Renal cortex interstitium (tissue), 11 donors: ENCODE data around the gene CDC42BPA. TPM values are rescaled to one million over a fixed set of nuclear protein-coding genes. Genes with fewer than 3 reads are reported as not detected.

ENCODE experiments used
- DNase-seq, 11 donors: peaks; one replicate each; pipeline ENCODE4 v3.0.0-alpha.2; 2013; ENCODE audit warnings: low read depth in 9 of 11, low spot score in 4 of 11; ENCODE audit errors: extremely low read depth in 1 of 11
- polyA plus RNA-seq, 3 donors: library from polyadenylated mRNA; unstranded; fragments of 120-200 nt; gene quantifications; one replicate each; pipeline ENCODE4 v1.2.1, GENCODE V29; 2013; ENCODE audit not compliant: insufficient read length in 3 of 3

Gene CDC42BPA
- polyA plus RNA-seq, 3 donors, result 38.6 to 41.9 (median 40.5) TPM

DNA sequence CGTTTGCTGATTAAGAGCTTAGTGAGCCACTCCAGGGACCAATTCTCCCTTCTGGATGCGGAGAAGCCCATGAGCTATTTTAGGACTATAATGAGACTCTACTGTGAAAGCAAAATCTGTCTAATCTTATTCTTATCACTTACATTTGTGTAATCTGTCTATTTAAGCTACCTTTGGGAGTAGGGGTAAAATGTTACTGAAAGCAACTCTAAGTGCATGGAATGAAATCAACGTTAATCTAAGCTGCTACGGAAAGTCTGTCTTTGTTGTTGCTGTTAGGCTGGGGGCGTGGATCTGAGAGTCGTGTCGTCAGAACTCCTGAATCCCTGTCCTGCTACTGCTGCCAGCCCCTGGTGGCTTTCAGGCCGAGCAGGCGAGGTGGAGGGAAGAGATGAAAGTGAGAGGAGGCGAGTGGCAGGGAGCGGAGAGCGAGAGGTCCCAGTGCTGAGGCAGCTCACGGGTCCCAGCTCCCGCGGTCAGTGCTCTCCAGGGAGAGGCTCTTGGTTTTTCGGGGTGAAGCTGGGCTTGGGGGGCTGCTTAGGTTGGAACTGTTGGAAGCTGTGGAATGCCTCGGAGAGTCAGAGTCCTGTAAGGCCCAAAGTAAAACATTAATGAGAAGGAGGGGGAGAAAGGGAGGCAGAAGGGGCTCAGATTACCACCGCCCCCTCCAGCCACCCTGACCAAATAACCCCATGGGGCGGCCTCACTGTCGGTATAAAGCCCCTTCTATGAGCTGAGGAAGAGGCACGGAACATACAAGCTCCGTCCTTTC, 324.3 kb downstream of the CDC42BPA start:
- peak in 8 of 11 donors; percentile 20 to 55 (median 31) for DNase-seq

DNA sequence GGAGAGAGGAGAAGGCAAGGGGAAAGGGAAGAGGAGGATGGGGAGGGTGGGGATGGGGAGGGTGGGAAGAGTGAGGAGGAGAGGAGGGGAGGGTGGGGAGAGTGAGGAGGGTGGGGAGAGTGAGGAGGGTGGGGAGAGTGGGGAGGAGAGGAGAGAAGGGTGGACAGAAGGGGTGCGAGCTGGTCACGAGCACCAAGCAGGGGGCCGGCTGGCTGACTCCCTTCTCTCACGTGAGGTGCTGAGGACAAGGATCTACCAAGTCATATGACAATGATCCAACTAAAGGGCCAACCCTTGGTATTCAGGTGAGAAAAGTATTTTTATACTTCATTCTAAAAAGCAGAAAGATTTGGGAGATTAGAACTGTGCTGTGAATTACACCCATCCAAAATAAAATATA, 326.4 kb downstream of the CDC42BPA start:
- DNase-seq, result no peak

DNA sequence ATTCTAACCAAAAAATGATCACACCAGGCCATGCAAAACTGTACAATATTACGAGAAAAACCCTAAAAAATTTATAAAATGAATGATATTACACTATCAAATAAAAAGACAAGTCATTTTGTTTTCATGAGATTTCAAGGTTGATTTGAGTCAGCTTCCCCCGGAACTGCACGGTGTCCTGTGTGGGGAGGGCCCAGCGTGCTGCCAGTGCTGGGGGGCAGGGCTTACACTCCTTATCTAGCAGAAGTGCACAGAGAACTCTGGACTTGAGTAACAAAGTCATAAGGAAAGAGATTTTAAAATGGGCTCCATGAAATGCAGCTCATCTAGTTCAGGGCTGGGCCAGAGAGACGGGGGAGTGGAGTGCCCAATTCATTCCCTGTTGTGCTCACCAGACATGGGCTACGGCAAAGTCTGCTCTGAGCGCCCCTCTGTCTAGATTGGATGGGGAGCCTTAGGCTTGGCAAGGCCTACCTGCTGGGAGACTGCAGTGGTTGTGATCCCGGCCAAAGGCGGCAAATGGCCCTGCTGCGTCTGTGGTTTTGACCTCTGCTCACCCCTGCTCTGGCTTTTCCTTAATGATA, 328.1 kb downstream of the CDC42BPA start:
- no peak for DNase-seq

DNA sequence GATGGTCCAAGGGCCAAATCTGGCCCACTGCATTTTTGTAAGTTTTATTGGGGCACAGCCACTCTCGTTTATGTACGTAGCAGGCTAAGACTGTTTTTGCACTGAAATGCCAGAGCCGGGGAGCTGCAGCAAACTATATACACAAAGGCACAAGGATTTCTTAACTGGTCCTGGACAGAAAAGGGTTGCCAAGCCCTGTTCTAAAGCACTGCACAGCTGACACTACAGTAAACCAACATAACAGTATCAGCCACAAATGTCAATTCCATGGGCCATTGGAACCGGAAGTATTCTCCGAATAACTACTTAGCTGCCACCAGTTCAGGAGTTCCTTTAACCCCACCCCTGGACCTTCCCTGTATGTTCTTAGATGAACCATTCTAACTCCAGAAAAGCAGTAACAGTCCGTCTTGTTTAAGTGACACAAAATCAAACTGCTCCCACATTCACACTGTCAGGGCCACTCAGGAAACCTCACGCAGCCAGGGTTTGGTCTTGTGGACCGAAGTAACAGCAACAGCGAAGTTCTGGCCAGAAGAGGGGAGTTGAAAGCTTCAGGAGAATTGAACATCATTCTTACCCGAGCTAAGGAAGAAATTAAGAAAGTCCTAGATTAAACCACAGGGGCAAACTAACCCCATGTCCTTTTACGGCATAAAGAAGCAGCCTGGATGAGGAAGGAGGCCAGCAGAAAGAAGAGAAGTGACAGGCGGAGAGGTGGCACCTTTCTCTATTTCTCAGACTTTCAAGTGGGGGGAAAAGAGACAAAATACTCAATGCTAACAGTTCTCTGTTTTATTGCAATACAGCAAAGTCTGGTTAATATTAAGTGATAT, 329.0 kb downstream of the CDC42BPA start:
- no peak for DNase-seq

DNA sequence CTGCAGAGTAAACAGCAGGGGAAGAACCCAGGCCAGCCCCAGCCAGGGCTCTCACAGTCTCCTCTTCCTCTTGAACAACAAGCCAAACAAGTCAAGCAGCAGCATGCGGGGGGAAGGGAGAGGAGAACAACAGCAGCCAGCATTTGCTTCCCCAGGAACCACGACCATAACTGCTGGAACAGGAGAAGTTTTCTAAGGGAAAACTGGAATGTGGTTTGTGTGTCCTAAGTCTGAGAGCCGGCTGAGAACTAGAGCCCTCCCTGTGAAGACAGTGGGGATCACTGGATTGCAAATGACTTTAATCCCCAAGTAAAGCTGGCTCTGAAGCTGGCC, 330.0 kb downstream of the CDC42BPA start:
- no peak for DNase-seq

DNA sequence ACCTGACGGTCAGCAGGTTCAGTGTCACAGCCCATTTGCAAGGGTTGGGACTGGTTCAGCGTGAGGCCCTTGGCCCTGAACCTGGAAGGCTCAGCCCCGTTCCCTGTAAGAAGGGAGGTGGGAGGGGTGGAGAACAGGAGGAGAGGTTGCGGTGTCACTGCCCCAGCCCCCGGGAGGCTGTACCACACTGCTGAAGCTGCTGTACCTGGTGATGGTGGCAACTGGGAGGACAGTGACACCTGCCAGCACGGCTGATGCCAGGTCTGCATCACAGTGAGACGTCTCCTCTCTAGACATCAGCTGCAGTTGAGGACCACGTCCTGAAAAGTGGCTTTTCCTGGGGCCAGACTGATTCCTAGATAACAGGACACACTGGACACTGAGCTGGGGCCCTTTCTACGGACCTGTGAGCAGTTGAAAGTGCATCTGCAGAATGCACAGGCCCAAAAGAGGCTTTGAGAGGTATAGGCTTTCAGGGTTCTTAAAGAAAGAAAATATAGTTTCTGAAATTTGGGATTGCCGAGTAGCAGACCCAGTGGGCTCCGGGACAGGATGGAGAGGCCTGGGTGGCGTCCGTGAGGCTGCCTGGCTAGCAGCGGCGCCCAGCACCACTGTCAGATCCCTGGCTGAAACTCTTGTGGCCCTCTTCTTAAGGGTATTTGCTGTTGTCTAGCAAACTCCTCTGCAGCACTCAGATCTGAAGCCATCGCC, 330.5 kb downstream of the CDC42BPA start:
- DNase-seq, result no peak

DNA sequence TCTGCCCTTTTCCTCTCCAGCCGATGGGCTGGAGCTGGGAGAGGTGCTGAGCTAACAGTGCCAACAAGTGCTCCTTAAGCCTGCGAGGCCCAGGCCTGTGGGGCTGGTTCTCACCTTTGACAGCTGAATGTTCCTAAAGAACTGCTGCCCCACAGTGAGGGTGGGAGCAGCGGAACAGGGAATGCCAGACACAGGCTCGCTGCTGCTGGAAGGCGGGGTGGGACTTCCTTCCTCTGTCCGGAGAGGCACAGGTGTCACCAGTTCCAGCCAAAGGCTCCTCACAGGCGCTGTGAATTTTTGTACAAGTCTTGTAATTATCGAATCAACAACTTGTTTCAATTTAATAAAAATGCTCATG, 331.1 kb downstream of the CDC42BPA start:
- no peak for DNase-seq

DNA sequence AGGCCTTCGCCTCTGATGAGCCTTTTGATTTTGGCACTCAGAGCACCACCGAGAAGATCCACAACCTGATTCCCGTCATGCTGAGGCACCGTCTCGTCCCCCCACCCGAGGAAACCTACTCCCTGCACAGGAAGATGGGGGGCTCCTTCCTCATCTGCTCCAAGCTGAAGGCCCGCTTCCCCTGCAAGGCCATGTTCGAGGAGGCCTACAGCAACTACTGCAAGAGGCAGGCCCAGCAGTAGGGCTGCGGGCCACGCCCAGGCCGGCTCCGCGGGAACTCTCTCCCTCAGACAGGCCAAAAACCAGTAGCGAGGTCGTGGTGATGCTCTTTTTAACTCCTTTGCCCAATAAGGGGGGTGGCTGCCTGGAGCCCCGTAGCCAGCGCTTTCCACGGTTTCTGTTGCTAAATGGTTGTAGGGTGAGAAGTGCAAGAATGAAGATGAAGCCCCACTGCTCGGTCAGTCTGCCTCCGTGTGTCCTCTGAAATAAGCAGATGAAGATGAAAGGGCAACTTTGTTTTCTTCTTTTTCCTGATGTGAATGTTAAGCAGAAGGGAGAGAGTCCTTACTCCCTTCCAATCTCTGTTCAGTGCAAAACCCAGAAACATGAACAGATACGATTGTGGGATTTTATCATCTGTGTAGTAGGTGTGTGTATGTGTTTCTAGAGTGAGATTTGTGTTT, 331.7 kb downstream of the CDC42BPA start:
- no peak for DNase-seq

DNA sequence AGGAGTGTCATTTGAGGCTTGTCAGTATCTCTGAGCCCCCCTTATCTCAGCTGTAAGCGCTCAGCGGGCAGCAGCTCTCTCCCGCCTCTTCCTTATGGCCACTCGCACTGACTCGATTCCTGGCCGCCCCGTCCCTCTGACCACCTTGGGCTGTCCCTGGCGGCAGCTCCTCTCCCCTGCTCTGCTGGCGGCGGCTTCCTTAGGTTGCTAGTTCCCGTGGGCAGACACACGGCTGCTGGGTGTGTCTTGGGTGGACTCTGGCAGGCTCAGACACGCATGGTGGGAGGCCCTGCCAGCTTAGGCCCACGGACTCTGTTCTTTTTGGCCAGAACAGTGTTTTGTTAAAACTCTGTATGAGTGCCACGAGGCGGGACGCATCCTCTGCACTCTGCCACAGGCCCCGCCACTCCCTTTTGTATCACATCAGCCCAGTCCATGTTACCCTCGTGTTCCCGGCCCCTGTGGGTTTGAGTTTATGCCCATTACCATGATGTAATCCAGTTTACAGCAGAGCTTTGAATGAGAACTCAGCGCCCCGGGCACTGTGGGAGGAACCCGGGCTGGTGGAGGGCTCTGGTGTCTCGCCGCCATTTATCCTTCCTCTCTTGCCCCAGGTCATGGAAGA, 332.3 kb downstream of the CDC42BPA start:
- no peak for DNase-seq

DNA sequence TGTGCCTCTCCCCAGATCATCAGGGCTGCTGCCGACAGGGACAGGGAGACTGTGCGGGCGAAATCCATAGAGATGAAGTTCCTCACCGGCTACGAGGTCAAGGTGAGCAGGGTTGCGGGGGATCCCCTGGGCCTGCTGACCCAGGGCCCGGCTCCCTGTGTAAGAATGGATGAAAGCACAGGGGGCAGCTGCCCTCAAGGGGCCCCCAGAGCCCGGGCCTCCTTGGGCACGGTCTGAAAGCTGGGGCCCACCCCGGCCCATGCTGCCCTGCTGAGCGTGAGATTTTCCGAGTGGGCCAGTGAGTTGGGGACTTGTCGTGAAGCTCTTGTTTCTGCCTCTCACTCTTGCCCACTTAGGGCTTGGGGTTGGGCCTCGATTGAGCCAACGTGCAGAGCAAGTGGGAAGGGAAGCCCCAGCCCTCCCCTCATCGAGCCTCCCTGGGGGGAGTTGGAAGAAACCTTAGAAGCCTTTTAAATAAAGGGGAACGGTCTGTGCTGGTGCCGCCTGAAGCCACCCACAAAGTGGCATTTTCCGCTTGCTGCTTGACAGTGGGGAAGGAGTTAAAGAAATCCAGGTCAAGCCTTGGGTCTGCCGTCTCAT, 333.0 kb downstream of the CDC42BPA start:
- DNase-seq, result no peak

DNA sequence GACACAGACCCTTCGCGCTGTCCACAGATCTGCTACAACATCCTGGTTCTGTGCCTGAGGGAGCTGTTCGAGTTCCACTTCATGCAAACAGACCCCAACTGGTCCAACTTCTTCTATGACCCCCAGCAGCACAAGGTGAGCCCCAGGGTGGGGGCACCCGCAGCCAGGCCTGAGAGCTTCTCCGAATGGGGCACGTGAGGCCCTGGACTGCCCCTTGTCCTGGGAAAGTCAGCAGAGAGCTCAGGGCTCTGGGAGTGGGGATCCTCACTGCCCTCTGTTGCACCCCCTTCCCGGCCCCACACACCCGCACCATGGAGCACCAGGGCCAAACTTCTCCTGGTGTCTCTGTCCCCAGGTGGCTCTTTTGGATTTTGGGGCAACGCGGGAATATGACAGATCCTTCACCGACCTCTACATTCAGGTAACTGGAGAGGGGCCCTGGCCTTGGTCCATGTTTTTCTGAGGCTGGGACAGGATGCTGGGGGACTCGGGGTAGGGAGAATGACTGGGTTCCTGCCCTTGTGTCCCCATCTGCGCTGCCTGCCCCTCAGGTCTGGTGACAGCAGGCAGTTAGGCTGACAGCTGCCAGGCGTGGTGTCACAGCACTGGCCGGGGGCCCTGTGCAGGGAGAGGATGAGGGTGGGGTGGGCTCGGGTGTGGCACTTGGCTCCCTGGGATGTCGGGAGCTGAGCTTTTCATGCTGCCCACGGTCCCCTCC, 333.6 kb downstream of the CDC42BPA start:
- DNase-seq, result no peak

DNA sequence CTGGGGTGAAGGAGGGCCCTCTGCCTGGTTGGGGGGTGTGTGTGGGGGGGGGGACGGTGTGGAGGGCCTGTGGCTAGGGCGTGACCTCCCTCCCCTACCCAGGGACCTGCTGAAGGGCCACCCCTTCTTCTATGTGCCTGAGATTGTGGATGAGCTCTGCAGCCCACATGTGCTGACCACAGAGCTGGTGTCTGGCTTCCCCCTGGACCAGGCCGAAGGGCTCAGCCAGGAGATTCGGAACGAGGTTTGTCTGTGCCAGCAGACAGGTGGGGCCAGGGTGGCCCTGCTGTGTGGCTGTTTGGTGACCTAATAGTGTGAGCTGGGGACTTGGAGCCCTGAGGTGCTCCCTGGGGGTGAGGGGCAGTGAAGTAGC, 334.3 kb downstream of the CDC42BPA start:
- DNase-seq, result no peak

DNA sequence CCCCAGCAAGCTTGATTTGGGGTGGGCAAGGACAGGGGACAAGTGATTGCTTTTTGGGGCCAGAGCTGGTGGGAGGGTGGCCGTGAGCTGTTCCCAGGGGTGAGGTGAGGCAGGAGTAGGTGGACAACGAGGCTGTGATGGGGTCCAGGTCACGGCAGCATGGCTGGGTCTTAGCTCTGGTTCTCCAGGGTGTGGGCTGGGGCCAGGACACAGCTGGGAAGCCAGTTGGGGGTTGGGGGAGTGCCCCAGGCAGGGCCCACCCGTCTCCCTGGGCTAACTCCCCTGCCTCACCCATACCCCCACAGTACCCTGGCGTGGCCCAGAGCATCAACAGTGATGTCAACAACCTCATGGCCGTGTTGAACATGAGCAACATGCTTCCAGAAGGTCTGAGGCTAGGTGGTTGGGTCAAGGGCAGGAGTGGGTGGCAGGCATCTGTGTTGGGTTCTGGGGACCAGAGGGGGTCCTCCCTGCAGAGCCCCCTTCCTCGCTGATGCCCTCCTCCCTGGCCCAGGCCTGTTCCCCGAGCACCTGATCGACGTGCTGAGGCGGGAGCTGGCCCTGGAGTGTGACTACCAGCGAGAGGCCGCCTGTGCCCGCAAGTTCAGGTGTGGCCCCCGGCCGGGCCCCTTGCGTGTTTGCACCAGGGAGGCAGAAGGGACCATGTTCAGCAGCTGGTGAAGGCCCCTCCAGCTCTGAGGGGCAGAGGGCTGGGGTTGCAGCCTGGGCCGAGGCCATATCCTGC, 334.9 kb downstream of the CDC42BPA start:
- DNase-seq, result no peak

DNA sequence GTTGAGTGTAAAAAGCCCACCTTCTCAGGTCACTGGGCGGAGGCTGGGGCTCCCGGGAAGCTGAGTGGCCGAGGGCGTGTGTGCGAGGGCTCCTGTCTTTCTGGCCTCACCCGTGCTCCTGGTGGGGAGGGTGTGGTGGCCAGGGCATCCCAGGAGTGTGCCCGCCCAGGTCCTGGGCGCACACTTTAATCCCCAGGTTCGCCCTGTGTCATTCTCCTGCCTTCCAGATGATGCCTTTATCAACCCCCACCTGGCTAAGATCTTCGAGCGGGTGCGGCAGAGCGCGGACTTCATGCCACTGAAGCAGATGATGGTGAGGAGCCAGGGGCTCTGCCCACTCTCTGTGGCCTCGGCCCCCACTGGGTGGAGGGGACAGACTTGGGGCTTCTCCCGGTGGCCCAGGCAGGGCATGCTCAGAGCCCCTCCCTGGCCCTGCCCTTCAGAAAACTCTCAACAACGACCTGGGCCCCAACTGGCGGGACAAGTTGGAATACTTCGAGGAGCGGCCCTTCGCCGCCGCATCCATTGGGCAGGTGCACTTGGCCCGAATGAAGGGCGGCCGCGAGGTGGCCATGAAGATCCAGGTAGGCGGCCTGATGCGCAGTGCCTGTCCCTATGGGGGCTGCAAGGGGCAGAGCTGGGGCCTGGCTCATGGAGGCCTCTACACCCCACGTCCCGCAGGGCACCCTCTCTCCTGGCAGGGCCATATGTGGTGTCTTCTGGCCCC, 335.7 kb downstream of the CDC42BPA start:
- DNase-seq, result no peak

DNA sequence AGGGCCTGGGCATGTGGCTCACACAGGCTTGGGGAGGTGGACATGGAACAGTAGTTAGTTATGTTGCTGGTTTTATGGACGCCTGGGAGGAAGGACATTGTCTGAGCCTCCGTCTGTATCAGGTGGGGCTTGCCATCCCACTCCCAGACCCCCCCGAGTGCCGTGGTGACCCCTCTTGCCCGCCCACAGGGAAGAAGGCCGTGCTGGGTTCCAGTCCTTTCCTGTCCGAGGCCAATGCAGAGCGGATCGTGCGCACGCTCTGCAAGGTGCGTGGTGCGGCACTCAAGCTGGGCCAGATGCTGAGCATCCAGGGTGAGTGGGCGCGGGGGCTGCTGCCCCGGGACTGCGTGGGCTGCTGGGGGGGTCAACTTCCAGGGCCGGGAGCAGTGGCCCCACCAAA, 336.5 kb downstream of the CDC42BPA start:
- no peak for DNase-seq

DNA sequence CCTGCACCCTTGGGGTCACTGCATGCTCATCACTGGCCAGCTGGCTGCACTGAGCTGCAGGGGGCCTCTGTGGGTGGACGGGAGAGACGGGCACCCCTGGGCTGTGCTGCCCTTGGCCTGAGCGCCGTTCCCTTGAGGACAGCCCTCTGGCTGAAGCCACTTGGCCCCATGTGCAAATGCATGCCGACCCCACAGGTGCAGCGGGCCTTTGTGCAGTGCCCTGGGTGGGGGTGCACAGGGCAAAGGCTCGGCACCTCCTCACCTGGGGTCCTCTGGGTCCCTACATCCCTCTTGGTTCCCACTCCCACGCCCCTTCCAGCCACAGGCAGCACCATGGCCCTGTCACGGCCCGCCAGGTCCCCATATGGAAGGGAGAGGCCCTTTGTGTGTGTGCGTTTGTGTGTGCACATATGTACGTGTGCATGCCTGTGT, 336.9 kb downstream of the CDC42BPA start:
- no peak for DNase-seq
